CD4-positive, alpha-beta T cell (primary cell): ENCODE measurements around the gene HPCAL1. TPM values are rescaled to one million over a fixed set of nuclear protein-coding genes. Genes with fewer than 3 reads are reported as not detected.

Experiments
- ATAC-seq: fragments of 200-7000 bp; cut with Tn5 transposase; one replicate; pipeline ENCODE4 v1.10.0; 2022; ENCODE audit warnings: mild to moderate bottlenecking; ENCODE audit not compliant: poor library complexity
- CTCF ChIA-PET: fragments of 350-600 bp; sonication (Branson Sonifier 250); formaldehyde crosslinking; loops from one replicate; lab custom pipeline; 2021; ENCODE audit warnings: antibody characterized with exemption, inconsistent platforms; lab: Charles Lee
- POLR2A ChIA-PET: fragments of 350-600 bp; sonication (Branson Sonifier 250); formaldehyde crosslinking; loops from one replicate; lab custom pipeline; 2021; ENCODE audit warnings: antibody characterized with exemption, inconsistent platforms; lab: Charles Lee
- DNase-seq, 14 experiments: peaks; one replicate each; pipeline ENCODE4 v3.0.0-alpha.2; 2013 to 2020; ENCODE audit warnings: mixed read lengths in 2 of 14
- H3K27ac ChIP-seq, 2 donors: one replicate each; pipeline versions ENCODE4 v1.5.1 to v1.7.0; 2013; ENCODE audit warnings: low read length in 2 of 2, low read depth in 1 of 2, mild to moderate bottlenecking in 1 of 2
- H3K27me3 ChIP-seq, 2 experiments: 1 replicate in 1 of 2; 2 replicates in 1 of 2; pipeline versions ENCODE4 v1.6.1 to v1.7.0; 2013; ENCODE audit warnings: low read length in 2 of 2, control low read depth in 1 of 2, mild to moderate bottlenecking in 1 of 2, moderate library complexity in 1 of 2; ENCODE audit not compliant: insufficient read depth in 2 of 2, control insufficient read depth in 1 of 2
- H3K36me3 ChIP-seq: one replicate; pipeline ENCODE4 v1.6.1; 2013; ENCODE audit warnings: low read length, control low read depth; ENCODE audit not compliant: insufficient read depth
- H3K4me1 ChIP-seq: one replicate; pipeline ENCODE4 v1.6.1; 2013; ENCODE audit warnings: low read length, control low read depth; ENCODE audit not compliant: insufficient read depth
- H3K4me3 ChIP-seq: one replicate; pipeline ENCODE4 v1.5.1; 2013; ENCODE audit warnings: mild to moderate bottlenecking, low read length, moderate library complexity
- H3K9me3 ChIP-seq, 2 experiments: 1 replicate in 1 of 2; 2 replicates in 1 of 2; pipeline versions ENCODE4 v1.6.1 to v1.7.0; 2013; ENCODE audit warnings: low read length in 2 of 2, mild to moderate bottlenecking in 2 of 2, control low read depth in 1 of 2, moderate library complexity in 1 of 2; ENCODE audit not compliant: control insufficient read depth in 1 of 2, insufficient read depth in 1 of 2
- H3K27ac Mint-ChIP-seq: one replicate; pipeline ENCODE4 v1.8.0; 2020; ENCODE audit warnings: mixed read lengths
- H3K27me3 Mint-ChIP-seq: one replicate; pipeline ENCODE4 v1.8.0; 2021; ENCODE audit warnings: mixed read lengths
- H3K36me3 Mint-ChIP-seq: one replicate; pipeline ENCODE4 v1.8.0; 2021; ENCODE audit warnings: low read depth, mixed read lengths
- H3K4me1 Mint-ChIP-seq: one replicate; pipeline ENCODE4 v1.8.0; 2021; ENCODE audit warnings: low read depth, mixed read lengths
- H3K4me3 Mint-ChIP-seq: one replicate; pipeline ENCODE4 v1.8.0; 2020; ENCODE audit warnings: mild to moderate bottlenecking, mixed read lengths
- H3K9me3 Mint-ChIP-seq: one replicate; pipeline ENCODE4 v1.8.0; 2020; ENCODE audit warnings: mixed read lengths
- intact Hi-C, 2 experiments: fragments of 100-400 bp; cut with DNase I in 1 of 2; cut with micrococcal nuclease in 1 of 2; formaldehyde crosslinking; loops; one replicate each; pipeline versions ENCODE4 v1.15.1 to v1.9.0; 2023 to 2025; cut with DNase I, micrococcal nuclease
- total RNA-seq, 174 experiments: library from RNA in 2 of 174; stranded (reverse) in 2 of 174; gene quantifications; one replicate each; pipeline ENCODE4 v1.2.3 and lab custom pipeline; 2021 to 2026
- TF ChIP-seq, protein P1 (sequence below): fragments of 200-600 bp; IDR thresholded peaks from one replicate; pipeline ENCODE4 v1.8.0; 2022; ENCODE audit warnings: antibody characterized with exemption, mild to moderate bottlenecking

The HPCAL1 gene
- total RNA-seq, 2 experiments from 2014 or later, result 24.9 to 27.9 TPM

DNA sequence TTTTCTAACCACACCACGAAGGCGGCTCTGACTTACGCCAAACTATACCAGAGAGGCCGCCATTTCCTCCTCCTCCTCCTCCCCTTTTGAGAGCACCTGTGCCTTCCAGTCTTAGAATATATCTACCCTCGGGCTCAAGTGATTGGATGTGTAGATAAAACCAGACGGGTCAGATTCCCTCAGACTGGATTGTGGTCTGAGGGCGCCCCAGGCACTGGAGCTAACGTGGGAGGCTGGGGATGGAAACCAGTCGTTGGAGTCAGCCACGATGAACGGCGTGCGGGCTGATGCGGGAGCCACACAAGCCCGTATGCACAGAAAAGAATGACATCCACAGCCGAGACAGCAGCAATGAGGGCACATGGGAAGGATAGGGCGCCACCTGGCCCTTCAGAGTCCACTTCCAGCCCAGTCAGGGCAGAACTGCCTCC, 157.7 kb downstream of the HPCAL1 start:
- no peak overlapping the region for H3K27ac Mint-ChIP-seq
- TF ChIP-seq, protein P1, sequence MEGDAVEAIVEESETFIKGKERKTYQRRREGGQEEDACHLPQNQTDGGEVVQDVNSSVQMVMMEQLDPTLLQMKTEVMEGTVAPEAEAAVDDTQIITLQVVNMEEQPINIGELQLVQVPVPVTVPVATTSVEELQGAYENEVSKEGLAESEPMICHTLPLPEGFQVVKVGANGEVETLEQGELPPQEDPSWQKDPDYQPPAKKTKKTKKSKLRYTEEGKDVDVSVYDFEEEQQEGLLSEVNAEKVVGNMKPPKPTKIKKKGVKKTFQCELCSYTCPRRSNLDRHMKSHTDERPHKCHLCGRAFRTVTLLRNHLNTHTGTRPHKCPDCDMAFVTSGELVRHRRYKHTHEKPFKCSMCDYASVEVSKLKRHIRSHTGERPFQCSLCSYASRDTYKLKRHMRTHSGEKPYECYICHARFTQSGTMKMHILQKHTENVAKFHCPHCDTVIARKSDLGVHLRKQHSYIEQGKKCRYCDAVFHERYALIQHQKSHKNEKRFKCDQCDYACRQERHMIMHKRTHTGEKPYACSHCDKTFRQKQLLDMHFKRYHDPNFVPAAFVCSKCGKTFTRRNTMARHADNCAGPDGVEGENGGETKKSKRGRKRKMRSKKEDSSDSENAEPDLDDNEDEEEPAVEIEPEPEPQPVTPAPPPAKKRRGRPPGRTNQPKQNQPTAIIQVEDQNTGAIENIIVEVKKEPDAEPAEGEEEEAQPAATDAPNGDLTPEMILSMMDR, result no peak
- Histone ChIP-seq H3K4me1 (no peaks in the 10 kb centered on the region), H3K4me3 (no peak overlapping the region), H3K9me3 (no peaks in the 10 kb centered on the region), H3K36me3 (no peaks in the 10 kb centered on the region), H3K27me3 (peaks cover 0 to 2% of the 10 kb centered on the region in 2 experiments), H3K27ac (no peak overlapping the region)
- no peak for ATAC-seq
- CTCF ChIA-PET, result interaction anchor here (0.6 to 1.4 kb wide), 2 partner anchors 25 to 50 kb away, joined by 4 read pairs; no protein-coding TSS in a partner anchor
- no peak overlapping the region for H3K4me3 Mint-ChIP-seq
- H3K27me3 Mint-ChIP-seq, result no peaks in the 10 kb centered on the region
- H3K36me3 Mint-ChIP-seq, result no peaks in the 10 kb centered on the region
- H3K9me3 Mint-ChIP-seq, result no peaks in the 10 kb centered on the region
- H3K4me1 Mint-ChIP-seq, result no peaks in the 10 kb centered on the region
- intact Hi-C loops, result no loop called here
- DNase-seq, result no peak
- POLR2A ChIA-PET, result no interaction called here

DNA sequence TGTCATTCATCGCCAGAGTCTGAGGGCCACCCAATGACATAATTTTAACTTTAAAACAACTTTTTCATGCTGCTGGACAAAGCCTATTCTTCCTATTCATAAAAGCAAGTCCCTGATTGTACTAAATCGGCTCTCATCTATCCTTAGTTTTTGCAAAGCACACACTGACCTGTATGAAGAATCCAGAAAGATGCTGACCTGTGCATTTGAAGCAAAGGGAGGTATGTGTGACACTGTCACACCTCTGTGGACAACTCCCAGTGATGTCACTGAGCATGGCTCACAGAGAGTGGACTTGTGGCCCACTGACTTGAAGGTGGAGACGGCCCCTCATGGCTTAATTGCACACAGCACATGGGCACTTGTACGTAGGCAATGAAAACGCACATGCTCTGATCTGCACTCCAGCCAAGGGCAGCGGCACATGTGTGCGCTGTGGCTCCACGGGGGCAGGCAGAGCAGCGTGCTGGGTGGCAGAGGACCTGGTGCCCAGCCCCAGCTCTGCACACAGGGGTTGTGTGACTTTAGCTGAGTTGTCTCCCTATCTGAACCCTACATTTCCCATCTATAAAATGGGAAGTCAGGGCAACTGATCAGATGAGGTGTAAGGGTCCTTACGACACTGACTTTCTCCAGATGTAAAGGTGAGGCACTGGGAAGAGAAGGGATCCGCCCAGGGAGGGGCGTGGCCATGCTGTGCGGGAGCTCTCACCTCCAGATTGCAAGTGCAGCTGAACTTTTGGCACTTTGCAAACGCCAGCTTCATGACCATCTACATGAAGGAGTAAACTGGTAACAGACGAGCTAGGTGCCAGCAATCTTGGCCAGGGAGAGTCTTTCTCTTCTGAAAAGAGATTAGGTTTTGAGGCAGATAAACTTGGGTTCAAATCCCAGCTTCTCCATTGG, 159.7 kb downstream of the HPCAL1 start:
- Histone ChIP-seq H3K36me3 (no peaks in the 10 kb centered on the region), H3K9me3 (no peaks in the 10 kb centered on the region), H3K4me1 (no peaks in the 10 kb centered on the region), H3K27ac (no peak overlapping the region), H3K27me3 (peaks cover 0 to 2% of the 10 kb centered on the region in 2 experiments), H3K4me3 (no peak overlapping the region)
- TF ChIP-seq, protein P1, result no peak
- intact Hi-C loops, result no loop called here
- Mint-ChIP-seq H3K27me3 (no peaks in the 10 kb centered on the region), H3K9me3 (no peaks in the 10 kb centered on the region), H3K4me3 (no peak overlapping the region), H3K27ac (no peak overlapping the region), H3K4me1 (no peaks in the 10 kb centered on the region), H3K36me3 (no peaks in the 10 kb centered on the region)
- ChIA-PET CTCF (no interaction called here), POLR2A (no interaction called here)
- ATAC-seq (no peak), DNase-seq (no peak)

DNA sequence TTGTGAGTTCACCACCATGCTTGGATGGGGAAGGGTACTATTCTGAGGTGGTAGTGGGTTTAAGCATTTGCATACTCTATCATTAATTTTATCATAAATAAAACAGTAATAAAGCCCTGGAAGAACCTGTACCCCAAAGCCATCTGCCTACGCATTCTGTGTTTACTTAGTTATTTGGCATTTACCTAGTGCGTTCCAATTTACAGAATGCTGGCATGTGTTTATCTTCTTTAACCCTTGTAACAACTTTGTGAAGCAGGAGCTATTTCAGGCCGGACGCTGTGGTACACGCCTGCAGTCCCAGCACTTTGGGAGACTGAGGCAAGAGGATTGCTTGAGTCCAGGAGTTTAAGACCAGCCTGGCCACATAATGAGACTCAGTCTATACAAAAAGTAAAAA, 163.2 kb downstream of the HPCAL1 start:
- no peak for DNase-seq
- Mint-ChIP-seq H3K4me1 (no peaks in the 10 kb centered on the region), H3K27ac (no peak overlapping the region), H3K27me3 (no peaks in the 10 kb centered on the region), H3K9me3 (no peaks in the 10 kb centered on the region), H3K4me3 (no peak overlapping the region), H3K36me3 (no peaks in the 10 kb centered on the region)
- H3K9me3 ChIP-seq, result no peaks in the 10 kb centered on the region
- no peaks in the 10 kb centered on the region for H3K36me3 ChIP-seq
- no peak overlapping the region for H3K4me3 ChIP-seq
- H3K4me1 ChIP-seq, result no peaks in the 10 kb centered on the region
- intact Hi-C loops, result no loop called here
- TF ChIP-seq, protein P1, result no peak
- ChIA-PET CTCF (no interaction called here), POLR2A (no interaction called here)
- H3K27me3 ChIP-seq, result no peaks in the 10 kb centered on the region
- ATAC-seq, result no peak
- no peak overlapping the region for H3K27ac ChIP-seq
